Stimulated activated CD8-positive, alpha-beta memory T cell treated with anti-CD3 and anti-CD28 coated beads, Interleukin-7, amount 100 ng/mL, for 1 hour (primary cell): ENCODE data around the gene APOL5.
"Not testable (repeated sequence)": the region's sequence is repeated elsewhere in the genome, so short reads cannot be mapped to it uniquely, and the experiment has no call there.

Experiments used
- DNase-seq, 2 donors: peaks; one replicate each; pipeline ENCODE4 v3.0.0-alpha.2; 2020; ENCODE audit warnings: low read depth in 2 of 2

APOL5 gene

GRCh38 chr22:35711336-35711735, 6.3 kb upstream of the APOL5 start:
- DNase-seq, result no peak

- no peak for DNase-seq
Observed at GRCh38 chr22:35712672-35713071, 5.0 kb upstream of the APOL5 start.

- DNase-seq, result no peak
Observed at GRCh38 chr22:35719212-35719875, 1.7 kb downstream of the APOL5 start.

- DNase-seq, result no peak
Observed at GRCh38 chr22:35721960-35722359, 4.3 kb downstream of the APOL5 start.

- DNase-seq, result no peak
Observed at GRCh38 chr22:35725521-35725920, 7.8 kb downstream of the APOL5 start.

GRCh38 chr22:35726398-35726797, 8.7 kb downstream of the APOL5 start:
- DNase-seq, result no peak

- DNase-seq, result no peak
Observed at GRCh38 chr22:35726933-35727332, 9.3 kb downstream of the APOL5 start.

- DNase-seq, result no peak
Observed at GRCh38 chr22:35727436-35727835, 9.8 kb downstream of the APOL5 start.

GRCh38 chr22:35728639-35729308, 11.1 kb downstream of the APOL5 start:
- no peak for DNase-seq

- DNase-seq, result no peak
Observed at GRCh38 chr22:35729309-35729698, 11.6 kb downstream of the APOL5 start.

GRCh38 chr22:35731321-35731720, 13.6 kb downstream of the APOL5 start:
- DNase-seq, result no peak

GRCh38 chr22:35732116-35732515, 14.4 kb downstream of the APOL5 start:
- no peak for DNase-seq

- no peak for DNase-seq
Observed at GRCh38 chr22:35733036-35733435, 15.4 kb downstream of the APOL5 start.

GRCh38 chr22:35733791-35734516, 16.3 kb downstream of the APOL5 start:
- no peak for DNase-seq

GRCh38 chr22:35734517-35734827, 16.8 kb downstream of the APOL5 start:
- DNase-seq, result no peak

- no peak for DNase-seq
Observed at GRCh38 chr22:35735542-35735941, 17.9 kb downstream of the APOL5 start.

- DNase-seq, result no peak
Observed at GRCh38 chr22:35736166-35736565, 18.5 kb downstream of the APOL5 start.

- no peak for DNase-seq
Observed at GRCh38 chr22:35736701-35737100, 19.0 kb downstream of the APOL5 start.

- not testable (repeated sequence) for DNase-seq
Observed at GRCh38 chr22:35737886-35738285, 20.2 kb downstream of the APOL5 start.

- no peak for DNase-seq
Observed at GRCh38 chr22:35739076-35739930, 21.6 kb downstream of the APOL5 start.

GRCh38 chr22:35739931-35740380, 22.3 kb downstream of the APOL5 start:
- no peak for DNase-seq

GRCh38 chr22:35740616-35741015, 22.9 kb downstream of the APOL5 start:
- DNase-seq, result no peak
